Right kidney (tissue), 9 donors: ENCODE measurements around the gene SRRM5.
"Not testable (repeated sequence)": the region's sequence is repeated elsewhere in the genome, so short reads cannot be mapped to it uniquely, and the experiment has no call there.

Experiments
- DNase-seq: peaks from one replicate; pipeline ENCODE4 v3.0.0-alpha.2; 2016
- long read RNA-seq, 8 donors: transcript quantifications; one replicate each; lab custom pipeline, GENCODE V29; 2026

SRRM5 gene, protein sequence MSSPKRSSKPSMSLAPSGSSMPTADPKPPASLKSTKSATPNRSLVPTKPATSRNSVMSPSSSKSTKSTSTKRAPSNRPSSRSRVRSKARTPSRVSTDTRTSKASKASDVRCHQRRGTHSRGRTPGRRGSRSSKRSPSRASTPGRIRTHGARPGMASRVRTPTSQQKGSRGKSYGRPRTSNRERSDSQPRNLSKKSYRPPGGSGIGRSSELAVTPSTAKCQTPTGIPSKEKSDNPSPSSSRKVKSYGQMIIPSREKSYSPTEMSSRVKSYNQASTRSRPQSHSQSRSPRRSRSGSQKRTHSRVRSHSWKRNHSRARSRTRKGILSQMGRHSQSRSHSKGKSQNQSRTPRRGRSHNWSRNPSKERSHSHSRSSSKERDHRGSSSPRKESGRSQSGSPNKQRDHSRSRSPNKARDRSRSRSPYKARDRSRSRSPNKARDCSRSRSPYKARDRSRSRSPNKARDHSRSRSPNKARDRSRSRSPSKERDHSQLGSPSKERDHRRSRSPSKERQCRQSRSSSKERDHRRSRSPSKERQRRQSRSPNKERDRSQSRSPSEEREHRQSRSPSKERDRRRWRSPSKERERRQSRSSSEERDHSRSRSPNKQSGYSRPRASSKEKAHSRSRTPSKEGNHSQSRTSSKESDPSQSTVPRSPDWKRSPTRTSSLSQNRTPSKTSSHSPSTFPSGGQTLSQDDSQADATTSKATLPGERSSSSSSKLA
- long read RNA-seq, donor 1, partial matches to known transcripts: 64 of 209 reads
- long read RNA-seq, donor 1, other reads (novel, unspliced or antisense): 144 of 209 reads
- long read RNA-seq, donor 2, partial matches to known transcripts: 127 of 132 reads
- long read RNA-seq, donor 2, other reads (novel, unspliced or antisense): 5 of 132 reads
- long read RNA-seq, donor 3, partial matches to known transcripts: 112 of 121 reads
- long read RNA-seq, donor 3, other reads (novel, unspliced or antisense): 7 of 121 reads
- long read RNA-seq, donor 4: 0 reads
- long read RNA-seq, donor 5, partial matches to known transcripts: 301 of 492 reads
- long read RNA-seq, donor 5, other reads (novel, unspliced or antisense): 191 of 492 reads
- long read RNA-seq, donor 6: 0 reads
- long read RNA-seq, donor 7: 0 reads
- long read RNA-seq, donor 8, partial matches to known transcripts: 52 of 198 reads
- long read RNA-seq, donor 8, other reads (novel, unspliced or antisense): 145 of 198 reads

DNA sequence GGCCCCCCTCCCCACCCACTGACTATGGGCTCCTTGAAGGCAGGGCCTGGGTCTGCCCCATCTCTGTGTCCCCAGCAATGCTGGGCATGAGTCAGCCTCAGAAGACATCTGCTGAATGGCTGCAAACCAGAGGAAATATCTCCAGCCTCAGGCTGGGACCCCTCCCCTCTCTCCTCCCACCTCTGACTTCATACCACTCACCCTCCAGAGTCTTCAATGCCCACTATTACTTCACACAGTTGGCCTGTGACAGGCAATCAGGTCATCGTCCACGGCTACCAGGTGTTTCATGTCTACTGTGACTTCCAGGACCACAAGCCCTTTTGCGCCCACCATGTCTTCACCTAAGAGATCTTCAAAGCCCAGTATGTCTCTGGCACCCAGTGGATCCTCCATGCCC is at the start of gene SRRM5:
SRRM5 (plus strand) TSS at position 301 of the 400 bp plus-strand sequence; CDS start at position 335, 34 bp downstream.
- no peak for DNase-seq

DNA sequence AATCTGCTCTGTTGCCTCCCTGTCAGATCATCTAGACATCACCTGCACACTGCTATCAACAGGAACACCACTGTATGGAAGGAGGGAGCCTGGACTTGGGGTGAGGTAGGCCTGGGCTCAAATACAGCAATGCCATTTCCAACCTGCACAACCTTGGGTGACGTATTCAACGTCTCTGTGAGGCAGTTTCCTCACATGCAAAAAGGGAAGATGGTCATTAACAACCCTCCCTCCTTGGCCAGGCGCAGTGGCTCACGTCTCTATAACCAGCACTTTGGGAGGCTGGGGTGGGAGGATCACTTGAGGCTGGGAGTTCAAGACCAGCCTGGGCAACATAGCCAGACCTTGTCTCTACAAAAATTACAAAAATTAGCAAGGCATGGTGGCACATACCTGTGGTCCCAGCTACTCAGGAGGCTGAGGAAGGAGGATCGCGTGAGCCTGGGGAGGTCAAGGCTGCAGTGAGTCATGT is 49.6 kb upstream of the SRRM5 start:
- no peak for DNase-seq

DNA sequence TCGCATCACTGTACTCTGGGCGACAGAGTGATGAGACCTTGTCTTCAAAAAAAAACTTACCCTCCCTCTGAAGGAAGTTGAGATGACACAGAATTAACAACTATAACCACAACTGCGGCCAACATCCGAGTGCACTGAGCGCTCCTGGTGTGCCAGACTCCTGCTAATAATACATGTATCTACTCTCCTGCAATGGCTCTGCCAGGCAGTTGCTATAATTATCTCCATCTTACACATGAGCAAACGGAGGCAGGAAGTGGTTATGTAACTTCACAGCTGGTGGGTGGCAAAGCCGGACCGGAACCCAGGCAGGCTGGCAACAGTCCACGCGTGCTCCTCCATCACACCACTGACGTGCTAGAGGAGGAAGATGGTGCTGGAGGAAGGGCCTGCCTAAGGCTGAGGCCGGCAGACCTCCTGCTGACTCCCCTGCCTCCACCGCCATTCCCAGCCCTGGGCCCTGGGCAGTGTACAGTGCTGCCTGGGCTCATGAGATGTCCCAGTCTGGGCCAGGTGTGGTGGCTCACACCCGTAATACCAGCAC is 49.1 kb upstream of the SRRM5 start:
- DNase-seq: no peak

DNA sequence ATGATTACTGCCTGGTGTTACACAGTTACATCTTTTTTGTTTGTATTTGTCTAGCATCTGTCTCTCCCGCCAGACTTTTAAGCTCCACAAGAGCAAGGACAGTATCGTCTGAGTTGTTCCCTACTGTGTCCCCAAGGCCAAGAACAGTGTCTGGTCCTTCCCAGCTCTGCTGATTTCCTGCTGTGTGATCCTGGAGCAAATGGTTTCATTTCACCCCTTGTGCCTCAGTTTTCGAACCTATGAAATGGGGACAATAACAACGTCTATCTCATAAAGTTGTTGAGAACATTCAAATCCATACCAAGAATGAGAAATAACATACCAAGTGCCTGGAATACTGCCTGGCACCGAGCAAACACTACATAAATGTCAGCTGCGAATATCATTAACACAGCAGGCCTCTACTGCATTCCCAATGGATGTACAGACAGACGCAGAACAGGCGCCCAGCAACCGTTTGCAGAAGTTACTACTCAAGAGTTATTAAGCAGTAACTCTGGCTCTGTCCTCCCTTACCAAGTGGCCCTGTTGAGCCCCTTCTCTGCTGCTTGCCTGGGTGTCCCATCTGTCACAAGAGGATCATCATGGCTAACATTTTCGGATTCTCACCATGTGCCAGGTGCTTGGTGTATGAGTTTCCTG is 48.0 kb upstream of the SRRM5 start:
- no peak for DNase-seq

DNA sequence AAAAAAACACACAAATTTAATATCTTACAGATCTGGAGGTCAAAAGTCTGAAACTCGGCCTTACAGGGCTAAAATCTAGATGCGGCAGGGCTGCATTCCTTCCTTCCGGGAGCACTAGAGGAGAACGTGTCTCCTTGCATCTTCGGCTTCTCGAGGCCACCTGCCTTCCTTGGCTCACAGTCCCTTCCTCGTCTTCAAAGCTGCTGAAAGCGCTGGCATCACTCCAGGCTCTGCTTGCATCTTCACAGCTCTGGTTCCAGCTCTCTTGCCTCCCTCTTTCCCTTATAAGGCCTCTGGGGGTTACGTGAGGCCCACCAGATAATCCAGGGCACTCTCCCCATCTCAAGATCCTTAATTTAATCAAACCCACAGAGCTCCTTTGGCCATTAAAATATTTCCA is 47.1 kb upstream of the SRRM5 start:
- DNase-seq: no peak

DNA sequence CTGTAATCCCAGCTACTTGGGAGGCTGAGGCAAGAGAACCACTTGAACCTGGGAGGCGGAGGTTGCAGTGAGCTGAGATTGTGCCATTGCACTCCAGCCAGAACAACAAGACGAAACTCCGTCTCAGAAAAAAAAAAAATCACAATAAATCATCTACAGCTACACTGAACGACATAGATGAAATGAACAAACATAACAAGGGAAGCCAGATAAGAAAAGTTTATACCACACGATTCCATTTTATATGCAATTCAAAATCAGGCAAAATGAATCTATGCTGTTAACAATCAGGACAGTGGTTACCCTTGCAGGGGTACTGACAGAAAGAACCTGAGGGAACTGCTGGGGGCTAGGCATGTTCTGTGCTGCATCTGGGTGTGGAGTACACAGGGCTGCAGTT is 42.2 kb upstream of the SRRM5 start:
- DNase-seq: no peak

DNA sequence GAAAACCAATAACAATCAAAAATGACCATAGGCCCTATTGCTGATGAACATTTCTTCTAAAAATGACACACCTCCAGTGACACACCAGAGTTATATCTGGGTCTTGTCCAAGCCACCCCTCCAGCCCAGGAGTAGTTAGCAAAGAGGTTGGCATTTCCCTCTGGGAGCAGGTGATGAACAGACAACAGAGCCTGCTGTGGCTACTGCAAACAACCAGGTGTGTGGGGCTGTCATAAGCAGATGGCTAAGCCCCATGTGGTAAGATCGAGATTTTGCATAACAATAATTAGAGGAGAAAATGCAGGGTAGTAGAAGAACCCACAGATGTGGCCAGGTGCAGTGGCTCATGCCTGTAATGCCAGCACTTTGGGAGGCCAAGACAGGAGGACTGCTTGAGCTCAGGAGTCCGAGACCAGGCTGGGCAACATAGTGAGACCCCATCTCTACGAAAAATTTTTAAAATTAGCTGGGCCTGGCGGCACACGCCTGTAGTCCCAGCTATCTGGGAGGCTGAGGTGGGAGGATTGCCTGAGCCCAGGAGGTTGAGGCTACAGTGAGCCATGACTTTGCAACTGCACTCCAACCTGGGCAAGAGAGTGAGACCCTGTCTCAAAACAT is 41.6 kb upstream of the SRRM5 start:
- DNase-seq: no peak

DNA sequence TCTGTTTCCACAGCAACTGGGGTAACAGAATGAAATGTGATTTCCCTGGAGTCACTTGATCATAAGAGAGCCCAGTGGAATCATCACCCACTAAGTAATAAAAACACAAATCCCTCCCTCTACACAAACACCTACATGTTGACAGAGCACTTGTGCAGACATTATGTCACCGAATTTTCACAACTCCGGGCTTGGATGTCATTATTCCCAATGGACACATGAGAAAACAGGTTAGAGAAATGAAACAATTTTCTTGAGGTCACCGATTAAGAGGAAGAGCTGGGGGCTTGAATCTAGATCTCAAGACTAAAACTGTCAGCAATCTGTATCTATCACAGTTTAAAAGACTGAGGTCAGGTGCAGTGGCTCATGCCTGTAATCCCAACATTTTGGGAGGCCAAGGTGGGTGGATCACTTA is 39.7 kb upstream of the SRRM5 start:
- DNase-seq: no peak

DNA sequence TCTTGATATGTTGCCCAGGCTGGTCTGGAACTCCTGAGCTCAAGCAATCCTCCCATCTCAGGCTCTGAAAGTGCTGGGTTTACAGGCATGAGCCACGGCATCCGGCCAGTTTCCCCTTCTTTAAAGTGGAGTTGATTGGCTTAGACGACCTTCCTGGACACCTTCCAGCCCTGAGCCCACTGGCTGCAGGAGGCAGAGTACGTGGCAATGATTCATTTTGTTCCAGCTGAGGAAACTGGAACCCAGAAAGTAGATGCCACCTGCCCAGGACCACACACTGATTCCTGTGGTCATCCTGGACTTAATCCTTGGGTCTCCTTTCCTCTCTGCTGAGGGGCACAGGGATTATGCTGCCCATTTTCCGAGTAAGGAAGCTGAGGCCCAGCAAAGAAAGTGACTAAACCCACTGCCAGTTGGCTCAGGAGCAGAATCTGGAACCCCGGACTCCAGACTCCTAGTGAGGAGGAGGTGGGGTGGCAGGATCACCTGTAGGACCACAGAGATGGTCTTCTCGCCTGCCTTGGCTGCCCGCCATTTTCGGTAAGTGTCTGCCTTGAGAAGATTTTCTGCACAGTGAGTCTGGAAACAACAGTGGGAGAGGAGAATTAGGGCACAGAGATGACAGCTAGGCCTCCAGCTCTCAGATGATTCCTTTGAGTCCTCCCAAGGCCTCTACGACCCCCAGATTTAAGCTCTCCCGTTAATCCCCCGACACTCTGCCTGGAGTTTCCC is 37.3 kb upstream of the SRRM5 start:
- DNase-seq: no peak

DNA sequence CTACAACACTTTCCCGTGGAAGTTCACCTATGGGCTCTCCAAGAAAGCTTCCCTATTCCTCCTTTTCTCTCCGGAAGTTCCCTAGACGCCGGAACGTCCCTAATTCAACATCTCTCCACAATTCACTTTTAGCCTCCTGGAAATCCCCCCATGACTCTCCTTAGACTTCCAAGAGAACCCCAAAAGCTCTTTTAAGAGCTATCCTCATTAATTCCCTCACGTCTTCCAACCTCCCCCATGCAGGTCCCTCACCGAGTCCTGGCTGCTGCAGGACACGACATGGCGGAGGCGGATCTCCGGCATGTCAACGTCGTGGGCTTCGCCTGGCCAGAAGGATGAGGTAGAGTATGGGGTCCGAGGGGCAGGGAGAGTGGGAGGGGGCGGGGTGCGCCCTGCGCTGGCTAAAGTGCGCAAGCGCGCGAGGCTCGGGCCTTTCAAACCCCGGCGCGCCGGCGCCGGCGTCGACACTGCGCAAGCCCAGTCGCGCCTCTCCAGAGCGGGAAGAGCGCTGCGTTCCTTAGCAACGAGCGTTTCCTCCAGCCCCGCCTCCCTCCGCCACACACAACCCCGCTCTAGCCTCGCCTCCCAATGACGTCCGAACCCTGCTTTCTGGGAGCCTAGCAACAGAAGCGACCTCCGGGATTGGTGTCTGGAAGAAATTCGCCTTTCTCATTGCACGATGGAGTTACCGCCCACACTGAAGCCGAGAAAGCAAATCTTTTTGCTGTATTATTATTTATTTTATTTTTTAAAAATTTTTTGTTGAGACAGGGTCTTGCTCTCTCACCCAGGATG is 36.5 kb upstream of the SRRM5 start, which contains the start of the genes PINLYP and XRCC1:
PINLYP (plus strand) TSS at position 646 of the 795 bp plus-strand sequence. CDS start 1,391 bp downstream, outside the sequence.
XRCC1 (minus strand) TSS at position 372 of the 795 bp plus-strand sequence; CDS start at position 303, 69 bp downstream.
- DNase-seq: peak; percentile 86

DNA sequence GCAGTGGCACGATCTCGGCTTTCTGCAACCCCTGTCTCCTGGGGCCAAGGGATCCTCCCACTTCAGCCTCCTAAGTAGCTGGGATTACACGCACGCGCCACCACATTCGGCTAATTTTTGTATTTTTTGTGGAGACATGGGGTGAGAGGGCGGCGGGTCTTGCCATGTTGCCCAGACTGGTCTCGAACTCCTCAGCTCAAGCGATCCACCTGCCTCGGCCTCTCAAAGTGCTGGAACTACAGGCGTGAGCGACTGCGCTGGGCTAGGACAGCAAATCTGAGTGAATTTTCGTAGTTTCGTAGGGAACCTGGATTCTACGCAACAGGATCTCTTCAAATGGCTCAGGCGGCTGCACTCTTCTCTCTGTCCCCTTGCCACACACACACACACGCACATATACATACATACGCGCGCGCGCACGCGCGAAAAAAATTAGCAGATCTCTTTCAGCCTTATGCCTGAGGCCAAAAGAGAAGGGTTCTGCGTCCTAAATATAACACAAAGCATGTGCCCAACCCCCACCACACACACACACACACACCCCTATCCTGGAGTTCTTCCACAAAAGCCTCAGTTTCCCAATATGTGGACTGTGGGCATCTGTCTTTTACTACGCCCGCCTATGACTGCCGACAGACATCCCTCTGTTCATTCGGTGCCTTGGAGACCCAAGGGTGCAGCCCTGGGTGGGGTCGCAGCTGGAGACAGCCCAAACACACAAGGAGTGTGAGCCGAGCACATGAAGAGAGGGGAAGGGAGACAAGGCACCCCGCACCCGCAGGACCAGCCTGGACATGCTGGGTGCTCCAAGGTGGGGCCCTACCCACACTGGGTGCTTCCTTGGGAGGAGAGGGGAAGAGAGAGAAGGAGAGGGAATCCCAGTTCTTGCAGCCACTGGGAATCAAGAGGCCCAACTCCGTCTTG is 35.7 kb upstream of the SRRM5 start:
- DNase-seq: no peak

DNA sequence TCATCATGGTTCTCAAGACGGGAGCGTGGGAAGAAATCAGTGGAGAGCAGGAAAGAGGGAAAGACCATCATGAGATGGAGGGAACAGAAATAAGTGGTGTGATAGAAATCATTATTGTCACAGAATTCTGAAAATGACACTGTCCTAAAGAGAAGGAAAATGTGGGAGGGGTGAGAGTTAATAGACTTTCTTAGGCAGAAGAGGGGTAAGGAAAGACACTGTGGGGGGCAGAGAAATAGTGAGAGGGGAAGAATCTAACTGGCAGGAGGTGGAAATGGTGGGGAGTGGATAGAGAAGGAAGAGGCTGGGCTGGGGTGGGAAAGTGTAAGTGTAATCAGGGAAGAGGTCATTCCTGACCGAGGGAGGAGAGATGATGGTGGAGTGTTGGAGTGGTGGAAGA is 33.1 kb upstream of the SRRM5 start:
- no peak for DNase-seq

DNA sequence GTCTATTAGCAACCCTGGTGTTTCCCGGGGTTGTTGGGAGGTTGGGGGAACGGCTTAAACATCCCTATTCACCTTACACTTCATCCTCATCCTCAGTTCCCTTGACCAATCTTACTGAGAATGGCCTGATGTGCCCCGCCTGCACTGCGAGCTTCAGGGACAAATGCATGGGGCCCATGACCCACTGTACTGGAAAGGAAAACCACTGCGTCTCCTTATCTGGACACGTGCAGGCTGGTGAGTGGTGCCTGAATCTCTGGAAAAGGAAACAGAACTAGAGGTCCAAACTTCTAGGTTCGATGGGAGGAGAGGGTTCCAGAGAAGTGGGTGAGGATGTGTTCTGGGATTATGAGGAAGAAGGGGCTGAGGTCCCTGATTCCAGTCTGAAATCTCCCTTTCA is 30.4 kb upstream of the SRRM5 start:
- no peak for DNase-seq

DNA sequence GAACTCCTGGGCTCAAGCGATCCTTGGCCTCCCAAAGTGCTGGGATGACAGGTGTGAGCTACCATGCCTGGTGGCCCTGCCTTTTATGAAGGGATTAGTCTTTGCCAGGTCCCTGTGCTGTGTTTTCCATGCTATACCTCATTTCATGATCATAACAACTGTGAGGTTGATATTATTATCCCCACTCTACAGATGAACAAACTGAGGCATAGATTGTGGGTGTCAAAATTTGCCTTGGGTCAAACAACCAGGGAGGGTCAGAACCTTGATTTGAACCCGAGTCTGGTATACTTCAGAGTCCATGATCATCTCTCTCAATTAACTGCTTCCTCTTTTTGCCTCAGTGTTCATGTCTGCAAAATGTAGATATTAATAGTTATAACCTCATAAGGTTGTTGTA is 29.4 kb upstream of the SRRM5 start:
- no peak for DNase-seq

DNA sequence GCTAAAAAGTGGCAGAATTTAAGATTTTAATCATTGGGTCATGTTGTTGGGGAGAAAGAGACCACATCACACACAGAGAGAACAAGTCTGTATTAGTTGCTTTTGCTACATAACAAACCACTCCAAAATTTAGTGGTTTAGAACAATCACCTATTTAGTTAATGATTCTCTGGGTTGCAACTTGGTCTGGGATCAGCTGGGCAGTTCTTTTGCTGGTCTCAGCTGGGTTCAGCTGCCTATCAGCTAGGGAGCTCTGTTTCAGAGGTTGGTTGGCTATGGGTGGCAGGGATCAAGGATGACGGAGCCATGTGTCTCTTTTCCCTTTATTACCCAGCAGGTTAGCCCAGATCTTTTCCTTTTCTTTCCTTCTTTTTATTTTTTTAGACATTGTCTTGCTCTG is 27.4 kb upstream of the SRRM5 start:
- DNase-seq: no peak

DNA sequence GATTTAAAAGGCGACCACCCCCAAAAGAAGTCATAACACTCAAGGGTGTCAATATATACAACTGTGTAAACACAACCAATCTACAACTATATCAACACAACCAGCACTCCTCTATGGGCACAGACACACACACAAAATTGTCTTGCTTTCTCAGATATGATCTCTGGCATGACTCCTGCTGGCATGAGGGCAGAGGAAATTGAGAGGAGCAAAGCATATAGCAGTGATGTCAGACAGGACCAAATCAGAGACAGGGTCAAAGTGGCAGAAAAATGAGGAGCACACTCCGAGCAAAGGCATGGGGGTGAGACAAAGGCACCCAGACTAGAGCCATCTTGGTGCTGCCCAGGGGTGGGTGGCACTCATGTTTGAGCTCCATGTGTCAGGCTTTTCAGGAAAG is 25.5 kb upstream of the SRRM5 start:
- no peak for DNase-seq

DNA sequence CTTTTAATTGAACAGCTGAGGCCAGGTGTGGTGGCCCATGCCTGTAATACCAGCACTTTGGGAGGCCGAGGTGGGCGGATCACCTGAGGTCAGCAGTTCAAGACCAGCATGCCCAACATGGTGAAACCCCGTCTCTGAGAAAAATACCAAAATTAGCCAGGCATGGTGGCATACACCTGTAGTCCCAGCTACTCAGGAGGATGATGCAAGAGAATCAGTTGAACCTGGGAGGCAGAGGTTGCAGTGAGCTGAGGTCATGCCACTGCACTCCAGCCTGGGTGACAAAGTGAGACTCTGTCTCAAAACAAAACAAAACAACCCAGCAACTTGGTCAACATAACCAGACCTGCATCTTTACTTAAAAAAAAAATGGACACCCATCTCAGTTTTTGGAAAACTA is 24.9 kb upstream of the SRRM5 start:
- not testable (repeated sequence) for DNase-seq

DNA sequence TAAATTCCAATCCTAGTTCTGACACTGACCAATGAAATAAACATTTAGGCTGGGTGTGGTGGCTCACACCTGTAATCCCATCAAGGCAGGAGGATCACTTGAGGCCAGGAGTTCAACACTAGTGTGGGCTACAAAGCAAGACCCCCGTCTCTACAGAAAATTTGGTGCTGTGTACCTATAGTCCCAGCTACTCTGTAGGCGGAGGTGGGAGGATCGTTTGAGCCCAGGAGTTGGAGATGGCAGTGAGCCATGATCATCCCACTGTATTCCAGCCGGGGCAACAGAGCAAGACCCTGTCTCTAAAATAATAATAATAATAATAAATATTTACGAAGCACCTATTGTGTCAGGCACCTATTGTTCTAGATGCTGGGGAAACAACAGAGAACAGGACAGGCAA is 22.6 kb upstream of the SRRM5 start:
- DNase-seq: no peak
